Heart left ventricle (tissue), 13 donors: ENCODE data around the gene ARHGAP5.

ENCODE experiments used
- POLR2A ChIP-seq, 2 donors: fragments of 450-650 bp; IDR thresholded peaks; one replicate each; pipeline ENCODE4 v1.6.1; 2017; ENCODE audit warnings: antibody characterized with exemption in 2 of 2, mild to moderate bottlenecking in 2 of 2, moderate library complexity in 2 of 2
- TF ChIP-seq, protein P1 (sequence below), 12 donors: fragments of 200-600 bp; sonication (generic) in 4 of 12; IDR thresholded peaks; one replicate each; pipeline versions ENCODE4 v1.5.0 to v1.8.0; 2018 to 2022; ENCODE audit warnings: antibody characterized with exemption in 12 of 12, mild to moderate bottlenecking in 5 of 12
- donor health status: ischemic (EF 13 %, LVEDD 7.1; RV severe dilation, severe dysfunction).
- donor health status: DM: no; HTN: yes; CAD: no.
- donor health status: DM: no; HTN: no; CAD: no.
- donor health status: ischemic (EF 25% LVEDD 6.9; RV normal size, moderate dysfunction).
- donor health status: ischemic (EF 25% LVEDD 5.7; RV mildly dilated, moderate dysfunction).
- donor health status: ischemic (EF 35%, LVEDD 5.7; RV mildly dilated, moderate dysfunction).
- donor health status: nonischemic (EF 11% LVEDD 7.7; RV severe dilation, severe dysfunction).
- donor health status: DM: yes; HTN: yes; CAD: no.
- donor health status: PGD.
- donor health status: ischemic (EF 29% LVEDD 5.4; RV normal size, mild dysfunction).
- donor health status: nonischemic (EF 23%, LVEDD 6.1; RV moderate dilation, normal function).

DNA sequence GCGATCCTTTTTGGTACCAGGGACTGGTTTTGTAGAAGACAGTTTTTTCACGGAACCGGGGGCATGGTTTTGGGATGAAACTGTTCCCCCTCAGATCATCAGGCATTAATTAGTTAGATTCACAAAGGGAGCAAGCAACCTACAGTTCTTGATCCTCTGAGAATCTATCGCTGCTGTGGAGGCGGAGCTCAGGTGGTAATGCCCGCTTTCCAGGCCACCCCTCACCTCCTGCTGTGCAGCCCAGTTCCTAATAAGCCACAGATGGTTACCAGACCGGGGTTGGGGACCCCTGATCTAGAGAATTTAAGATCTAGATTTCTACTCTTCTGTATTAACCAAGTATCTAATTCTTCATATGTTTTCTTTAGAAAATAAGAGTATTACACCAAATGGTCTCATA is 4.8 kb downstream of the ARHGAP5 start:
- TF ChIP-seq, protein P1, sequence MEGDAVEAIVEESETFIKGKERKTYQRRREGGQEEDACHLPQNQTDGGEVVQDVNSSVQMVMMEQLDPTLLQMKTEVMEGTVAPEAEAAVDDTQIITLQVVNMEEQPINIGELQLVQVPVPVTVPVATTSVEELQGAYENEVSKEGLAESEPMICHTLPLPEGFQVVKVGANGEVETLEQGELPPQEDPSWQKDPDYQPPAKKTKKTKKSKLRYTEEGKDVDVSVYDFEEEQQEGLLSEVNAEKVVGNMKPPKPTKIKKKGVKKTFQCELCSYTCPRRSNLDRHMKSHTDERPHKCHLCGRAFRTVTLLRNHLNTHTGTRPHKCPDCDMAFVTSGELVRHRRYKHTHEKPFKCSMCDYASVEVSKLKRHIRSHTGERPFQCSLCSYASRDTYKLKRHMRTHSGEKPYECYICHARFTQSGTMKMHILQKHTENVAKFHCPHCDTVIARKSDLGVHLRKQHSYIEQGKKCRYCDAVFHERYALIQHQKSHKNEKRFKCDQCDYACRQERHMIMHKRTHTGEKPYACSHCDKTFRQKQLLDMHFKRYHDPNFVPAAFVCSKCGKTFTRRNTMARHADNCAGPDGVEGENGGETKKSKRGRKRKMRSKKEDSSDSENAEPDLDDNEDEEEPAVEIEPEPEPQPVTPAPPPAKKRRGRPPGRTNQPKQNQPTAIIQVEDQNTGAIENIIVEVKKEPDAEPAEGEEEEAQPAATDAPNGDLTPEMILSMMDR (IDR thresholded peaks at IDR 0.05) = no peak
- no peak for TF ChIP-seq POLR2A (IDR thresholded peaks at IDR 0.05)
